ENCODE measurements around the gene TSPO.

Gene TSPO

GRCh38 chr22:43186272-43187170 lies 35.2 kb downstream of the TSPO start, which contains the start of gene TTLL12:
Gene TTLL12, minus strand, starts transcription at chr22:43187134. Its CDS starts 65 bp downstream, at chr22:43187069.
- TF ChIP-seq, protein P1, sequence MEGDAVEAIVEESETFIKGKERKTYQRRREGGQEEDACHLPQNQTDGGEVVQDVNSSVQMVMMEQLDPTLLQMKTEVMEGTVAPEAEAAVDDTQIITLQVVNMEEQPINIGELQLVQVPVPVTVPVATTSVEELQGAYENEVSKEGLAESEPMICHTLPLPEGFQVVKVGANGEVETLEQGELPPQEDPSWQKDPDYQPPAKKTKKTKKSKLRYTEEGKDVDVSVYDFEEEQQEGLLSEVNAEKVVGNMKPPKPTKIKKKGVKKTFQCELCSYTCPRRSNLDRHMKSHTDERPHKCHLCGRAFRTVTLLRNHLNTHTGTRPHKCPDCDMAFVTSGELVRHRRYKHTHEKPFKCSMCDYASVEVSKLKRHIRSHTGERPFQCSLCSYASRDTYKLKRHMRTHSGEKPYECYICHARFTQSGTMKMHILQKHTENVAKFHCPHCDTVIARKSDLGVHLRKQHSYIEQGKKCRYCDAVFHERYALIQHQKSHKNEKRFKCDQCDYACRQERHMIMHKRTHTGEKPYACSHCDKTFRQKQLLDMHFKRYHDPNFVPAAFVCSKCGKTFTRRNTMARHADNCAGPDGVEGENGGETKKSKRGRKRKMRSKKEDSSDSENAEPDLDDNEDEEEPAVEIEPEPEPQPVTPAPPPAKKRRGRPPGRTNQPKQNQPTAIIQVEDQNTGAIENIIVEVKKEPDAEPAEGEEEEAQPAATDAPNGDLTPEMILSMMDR (IDR thresholded peaks at IDR 0.05; ENCODE audit: borderline replicate concordance, insufficient read depth, low read depth, low read length), result no peak
- peak within 1 kb of the TSS; percentile 79 for H3K4me3 ChIP-seq (ENCODE audit: low read depth, low read length)

- TF ChIP-seq, protein P1 (IDR thresholded peaks at IDR 0.05; ENCODE audit: borderline replicate concordance, insufficient read depth, low read depth, low read length), result peak; percentile 89
- H3K4me3 ChIP-seq (ENCODE audit: low read depth, low read length), result peak overlapping the region; percentile 79
Observed at GRCh38 chr22:43187171-43188099, 36.1 kb downstream of the TSPO start.

DNA sequence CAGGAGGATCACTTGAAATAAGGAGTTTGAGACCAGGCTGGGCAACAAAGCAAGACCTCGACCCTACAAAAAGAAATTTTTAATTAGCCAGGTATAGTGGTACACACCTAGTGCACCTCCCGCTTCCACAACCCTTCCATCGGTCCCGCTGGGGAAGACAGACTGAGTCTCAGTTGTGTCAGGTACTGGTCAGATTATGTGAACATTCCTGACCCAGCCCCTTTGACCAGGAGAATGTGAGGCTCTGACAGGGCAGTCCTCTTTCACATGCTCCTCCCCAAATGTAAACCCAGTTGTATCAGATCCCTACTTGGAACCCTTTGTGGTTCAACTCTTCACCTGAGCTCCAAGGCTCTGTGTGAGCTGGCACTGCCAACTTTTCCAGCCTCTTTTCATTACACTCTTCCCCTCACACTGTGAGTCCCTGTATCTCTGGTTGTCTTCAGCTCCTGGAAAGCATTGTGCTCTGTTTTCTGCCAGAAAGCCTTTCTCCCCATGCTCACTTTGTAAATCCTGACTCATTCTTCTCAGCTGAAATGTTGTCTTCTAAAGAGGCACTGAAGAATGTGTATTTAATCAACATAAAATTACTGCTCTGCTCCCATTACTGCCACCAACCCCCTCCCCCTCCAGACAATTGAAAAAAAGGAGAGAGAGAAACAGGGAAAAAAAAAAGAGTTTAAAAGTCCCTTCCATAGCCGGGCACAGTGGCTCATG lies 37.6 kb downstream of the TSPO start:
- no peak overlapping the region for H3K4me3 ChIP-seq (ENCODE audit: low read depth, low read length)
- TF ChIP-seq, protein P1 (IDR thresholded peaks at IDR 0.05; ENCODE audit: borderline replicate concordance, insufficient read depth, low read depth, low read length), result no peak

GRCh38 chr22:43191831-43192230 lies 40.5 kb downstream of the TSPO start:
- no peak overlapping the region for H3K4me3 ChIP-seq (ENCODE audit: low read depth, low read length)
- TF ChIP-seq, protein P1 (IDR thresholded peaks at IDR 0.05; ENCODE audit: borderline replicate concordance, insufficient read depth, low read depth, low read length), result no peak

DNA sequence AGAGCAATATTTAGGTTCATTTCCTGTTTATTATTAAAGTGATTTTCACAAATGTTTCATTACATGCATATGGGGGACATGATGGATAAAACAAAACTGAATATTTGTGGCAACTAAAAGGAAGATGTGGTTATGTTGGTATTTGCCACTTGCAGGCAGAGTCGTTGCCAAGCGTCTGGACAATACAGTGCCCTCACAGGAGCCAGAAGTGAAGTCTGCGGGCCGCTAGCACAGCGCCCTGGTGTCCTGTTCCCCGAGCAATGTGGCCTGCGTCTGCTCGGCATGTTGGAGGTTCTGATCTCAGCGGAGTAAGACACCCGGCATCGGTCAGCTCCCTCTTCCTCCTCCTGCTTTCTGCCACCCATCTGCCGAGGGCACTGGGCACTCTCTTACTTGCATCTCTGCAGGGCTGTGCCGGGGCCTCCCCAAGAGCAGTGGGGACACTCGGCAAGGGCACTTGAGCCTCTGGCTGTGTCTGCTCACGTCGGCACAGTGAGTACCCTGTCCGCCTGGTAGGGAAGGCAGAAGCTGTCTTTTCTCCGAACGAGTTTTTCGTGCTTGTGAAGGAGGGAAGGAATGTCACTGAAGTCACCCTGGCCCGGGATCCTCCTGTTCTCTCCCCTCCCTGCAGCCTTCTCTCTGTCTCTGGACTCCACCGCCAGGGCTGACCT lies 46.0 kb downstream of the TSPO start:
- TF ChIP-seq, protein P1 (IDR thresholded peaks at IDR 0.05; ENCODE audit: borderline replicate concordance, insufficient read depth, low read depth, low read length), result no peak
- no peak overlapping the region for H3K4me3 ChIP-seq (ENCODE audit: low read depth, low read length)

DNA sequence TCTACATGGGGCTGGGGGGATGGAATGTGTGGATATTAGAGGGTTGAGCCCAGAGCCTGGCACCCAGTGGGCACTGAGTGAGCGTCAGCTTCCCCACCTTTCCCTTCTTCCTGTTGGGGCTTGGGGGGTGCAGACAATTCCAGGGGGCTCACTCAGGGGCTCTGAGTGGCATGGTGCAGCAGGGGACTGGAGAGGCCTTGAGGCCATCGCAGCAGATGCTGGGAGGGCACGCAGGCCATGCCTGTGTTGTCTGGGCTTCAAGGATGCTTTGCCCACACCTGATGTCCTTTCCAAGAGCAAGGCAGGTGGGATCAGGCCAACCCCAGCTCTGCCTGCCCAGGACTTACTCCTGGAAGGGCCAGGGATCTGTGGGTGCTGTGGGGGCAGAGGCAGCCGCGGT lies 46.8 kb downstream of the TSPO start:
- TF ChIP-seq, protein P1 (IDR thresholded peaks at IDR 0.05; ENCODE audit: borderline replicate concordance, insufficient read depth, low read depth, low read length), result no peak
- H3K4me3 ChIP-seq (ENCODE audit: low read depth, low read length), result no peak overlapping the region

All from GM12875 (cell line).